Measurements from ENCODE around the gene DNM1.

DNM1 gene

DNA sequence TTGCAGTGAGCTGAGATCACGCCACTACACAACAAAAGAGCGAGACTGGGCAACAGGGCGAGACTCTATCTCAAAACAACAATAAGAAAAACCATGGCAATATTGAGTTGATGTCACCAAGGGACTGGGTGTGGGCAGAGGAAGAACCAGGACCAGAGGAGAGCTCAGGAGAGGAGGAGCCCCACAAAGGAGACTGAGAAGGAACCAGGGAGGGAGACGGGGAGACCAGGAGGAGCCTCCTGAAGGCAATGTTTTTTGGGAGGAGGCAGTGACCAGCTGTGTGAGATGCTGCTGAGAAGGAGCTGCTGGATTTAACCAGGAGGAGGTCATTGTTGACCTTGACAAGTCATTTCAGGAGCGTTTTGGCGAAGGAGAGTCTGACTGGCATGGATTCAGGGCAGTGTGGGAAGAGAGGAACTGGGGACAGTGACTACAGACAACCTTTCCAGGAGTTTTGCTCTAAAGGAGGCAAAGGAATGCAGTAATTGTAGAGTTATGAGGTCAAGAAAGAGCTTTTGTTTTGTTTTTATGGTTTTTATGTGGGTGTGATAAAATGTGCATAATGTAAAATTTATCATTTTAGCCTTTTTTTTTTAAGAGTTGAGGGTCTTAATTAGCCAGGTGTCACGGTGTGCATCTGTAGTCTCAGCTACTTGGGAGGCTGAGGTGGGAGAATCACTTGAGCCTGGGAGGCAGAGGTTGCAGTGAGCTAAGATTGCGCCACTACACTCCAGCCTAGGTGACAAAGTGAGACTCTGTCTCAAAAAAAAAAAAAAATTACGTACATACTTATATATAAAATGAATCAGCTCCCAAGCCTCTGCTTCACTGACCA, 101.2 kb downstream of the DNM1 start:
- in situ Hi-C loops (cut with MboI; ENCODE audit: low sequenced_read_pairs) = no loop called here

All from HL-60/S4 (cell line).